GM19463 (cell line): ENCODE measurements around the gene KIF16B.
A peak's percentile ranks its signal among the peaks of the same experiment; 100 is the strongest.

ENCODE experiments used
- ATAC-seq: cut with Tn5 transposase; IDR thresholded peaks from one replicate; pipeline ENCODE4 v1.9.1; 2021; ENCODE audit warnings: mild to moderate bottlenecking, moderate library complexity; ENCODE audit not compliant: unreplicated experiment

The KIF16B gene, protein sequence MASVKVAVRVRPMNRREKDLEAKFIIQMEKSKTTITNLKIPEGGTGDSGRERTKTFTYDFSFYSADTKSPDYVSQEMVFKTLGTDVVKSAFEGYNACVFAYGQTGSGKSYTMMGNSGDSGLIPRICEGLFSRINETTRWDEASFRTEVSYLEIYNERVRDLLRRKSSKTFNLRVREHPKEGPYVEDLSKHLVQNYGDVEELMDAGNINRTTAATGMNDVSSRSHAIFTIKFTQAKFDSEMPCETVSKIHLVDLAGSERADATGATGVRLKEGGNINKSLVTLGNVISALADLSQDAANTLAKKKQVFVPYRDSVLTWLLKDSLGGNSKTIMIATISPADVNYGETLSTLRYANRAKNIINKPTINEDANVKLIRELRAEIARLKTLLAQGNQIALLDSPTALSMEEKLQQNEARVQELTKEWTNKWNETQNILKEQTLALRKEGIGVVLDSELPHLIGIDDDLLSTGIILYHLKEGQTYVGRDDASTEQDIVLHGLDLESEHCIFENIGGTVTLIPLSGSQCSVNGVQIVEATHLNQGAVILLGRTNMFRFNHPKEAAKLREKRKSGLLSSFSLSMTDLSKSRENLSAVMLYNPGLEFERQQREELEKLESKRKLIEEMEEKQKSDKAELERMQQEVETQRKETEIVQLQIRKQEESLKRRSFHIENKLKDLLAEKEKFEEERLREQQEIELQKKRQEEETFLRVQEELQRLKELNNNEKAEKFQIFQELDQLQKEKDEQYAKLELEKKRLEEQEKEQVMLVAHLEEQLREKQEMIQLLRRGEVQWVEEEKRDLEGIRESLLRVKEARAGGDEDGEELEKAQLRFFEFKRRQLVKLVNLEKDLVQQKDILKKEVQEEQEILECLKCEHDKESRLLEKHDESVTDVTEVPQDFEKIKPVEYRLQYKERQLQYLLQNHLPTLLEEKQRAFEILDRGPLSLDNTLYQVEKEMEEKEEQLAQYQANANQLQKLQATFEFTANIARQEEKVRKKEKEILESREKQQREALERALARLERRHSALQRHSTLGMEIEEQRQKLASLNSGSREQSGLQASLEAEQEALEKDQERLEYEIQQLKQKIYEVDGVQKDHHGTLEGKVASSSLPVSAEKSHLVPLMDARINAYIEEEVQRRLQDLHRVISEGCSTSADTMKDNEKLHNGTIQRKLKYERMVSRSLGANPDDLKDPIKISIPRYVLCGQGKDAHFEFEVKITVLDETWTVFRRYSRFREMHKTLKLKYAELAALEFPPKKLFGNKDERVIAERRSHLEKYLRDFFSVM (N-terminal part only)

DNA sequence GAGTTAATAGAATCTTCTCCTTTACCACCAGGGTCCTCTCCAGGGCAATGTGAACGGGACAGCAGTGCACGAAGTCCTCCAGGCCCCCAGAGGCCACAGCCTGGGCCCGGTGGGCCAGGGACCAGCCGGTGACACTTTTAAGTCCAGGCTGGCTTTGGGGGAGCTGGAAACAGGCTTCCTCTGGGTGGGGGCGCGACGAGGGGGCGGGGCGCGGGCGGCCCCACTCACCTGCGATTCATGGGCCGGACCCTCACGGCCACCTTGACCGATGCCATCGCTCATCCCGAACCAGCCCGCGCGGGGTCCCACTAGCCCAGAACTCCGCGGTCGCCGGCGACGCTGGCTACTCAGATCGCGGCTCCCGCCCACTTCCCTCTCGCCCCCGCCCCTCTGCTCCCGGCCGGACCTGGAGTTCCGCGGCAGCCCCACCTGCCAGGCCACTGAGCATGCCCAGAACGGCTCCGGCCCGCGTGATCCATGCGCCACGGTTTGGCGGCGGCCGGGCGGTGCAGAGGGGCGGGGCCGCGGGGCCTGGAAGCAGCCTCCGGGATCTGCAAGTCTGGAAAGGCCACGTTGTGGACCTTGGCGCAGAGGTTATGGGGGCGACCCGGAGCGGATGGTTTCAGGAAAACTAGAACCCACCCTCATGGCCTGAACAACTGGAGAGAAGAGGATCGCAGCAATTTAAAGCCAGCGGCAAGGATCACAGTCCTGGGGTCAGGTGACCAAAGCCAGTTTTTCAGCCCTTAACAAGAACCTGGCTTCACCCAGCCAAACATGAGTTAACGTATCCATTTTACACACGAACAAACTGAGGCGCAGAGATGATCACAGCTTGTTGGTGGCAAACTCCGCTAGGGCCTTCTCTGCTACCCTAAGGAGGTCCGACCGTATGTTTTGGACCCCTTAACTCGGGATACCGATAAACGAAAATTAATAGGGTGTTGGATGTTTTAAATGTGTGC lies at the start of gene KIF16B:
KIF16B (minus strand) TSS at position 448 of the 965 bp plus-strand sequence; CDS start at position 275, 173 bp downstream.
- ATAC-seq, result peak; percentile 72

DNA sequence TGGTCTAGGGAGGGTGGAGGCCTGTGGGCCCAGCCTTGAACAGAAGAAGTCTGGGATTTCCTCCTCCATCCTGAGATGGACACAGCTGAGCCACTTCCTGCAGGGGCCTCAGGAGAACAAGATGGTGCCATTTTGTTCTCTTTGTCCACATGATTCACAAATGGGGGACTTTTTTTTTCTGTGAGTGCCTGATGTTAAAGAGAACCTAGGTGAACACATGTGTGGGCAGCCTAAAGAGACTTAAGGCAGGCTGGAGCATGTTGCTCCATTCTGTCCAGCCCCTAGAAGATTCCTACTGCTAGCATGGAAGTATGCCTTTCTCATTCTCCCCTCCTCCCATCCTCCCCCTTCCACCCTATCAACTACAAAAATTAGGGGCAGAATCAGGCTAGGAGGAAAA lies 49.3 kb upstream of the KIF16B start:
- ATAC-seq, result no peak

DNA sequence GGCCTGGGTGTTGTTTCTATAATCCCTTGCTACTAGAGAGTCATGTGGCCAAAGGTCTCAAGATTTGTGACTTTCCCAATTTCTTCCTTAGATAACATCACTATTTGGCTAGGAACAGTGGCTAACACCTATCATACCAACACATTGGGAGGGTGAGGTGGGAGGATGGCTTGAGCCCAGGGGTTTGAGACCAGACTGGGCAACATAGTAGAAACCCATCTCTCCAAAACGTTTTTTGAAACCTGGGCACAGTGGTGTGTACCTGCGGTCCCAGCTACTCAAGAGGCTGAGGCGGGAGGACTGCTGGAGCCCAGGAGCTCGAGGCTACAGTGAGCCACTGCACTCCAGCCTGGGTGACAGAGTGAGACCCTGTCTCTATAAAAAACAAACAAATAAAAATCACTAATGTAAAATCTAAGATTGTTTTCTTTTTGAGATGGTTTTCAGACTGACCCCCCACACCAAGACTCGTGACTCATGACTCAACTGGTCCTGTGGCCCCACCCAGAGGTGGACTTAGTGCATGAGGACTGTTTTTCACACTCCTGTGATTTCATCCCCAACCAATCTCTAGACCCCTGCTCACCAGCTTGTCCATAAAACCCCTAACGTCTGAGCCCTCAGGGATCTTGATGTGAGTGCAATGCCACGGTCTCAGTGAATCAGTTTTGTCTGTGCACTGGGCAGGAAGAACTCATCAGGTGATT lies 48.3 kb upstream of the KIF16B start:
- no peak for ATAC-seq

DNA sequence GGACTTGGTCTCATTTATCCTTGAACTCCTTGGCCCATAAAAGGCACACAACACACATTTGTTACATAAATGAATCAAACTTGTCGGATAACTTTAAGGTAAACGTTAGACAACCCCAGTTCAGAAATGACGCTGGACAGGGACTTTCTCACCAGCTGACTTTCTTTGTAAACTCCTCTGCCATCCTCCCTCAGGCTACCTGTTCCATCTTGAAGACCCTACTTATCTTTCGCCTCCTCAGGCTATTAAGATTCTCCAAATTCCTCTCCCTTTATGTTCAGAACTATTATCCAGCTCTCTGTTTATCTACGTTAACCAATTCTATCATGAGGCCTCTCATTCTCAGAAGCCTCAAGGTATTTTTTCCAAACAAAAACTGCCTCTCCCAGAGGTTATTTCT lies 47.7 kb upstream of the KIF16B start:
- no peak for ATAC-seq

DNA sequence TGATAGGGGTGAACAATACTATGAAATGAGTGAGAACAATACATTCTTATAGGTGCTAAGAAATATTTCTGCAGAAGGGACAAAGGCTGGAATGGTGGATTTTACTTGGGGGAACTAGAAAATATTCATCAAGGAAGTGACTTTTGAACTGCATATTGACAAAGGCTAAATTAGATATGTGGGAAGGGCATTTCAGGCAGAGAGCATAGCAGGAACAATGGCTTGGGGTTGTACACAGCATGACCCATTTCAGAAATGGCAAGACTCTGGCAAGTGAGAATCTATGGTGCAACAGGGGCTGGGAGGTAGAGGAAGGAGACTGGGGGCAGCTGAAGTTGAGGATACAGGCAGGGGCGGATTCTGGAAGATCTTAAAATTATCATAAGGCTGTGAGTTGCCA lies 46.7 kb upstream of the KIF16B start:
- no peak for ATAC-seq

DNA sequence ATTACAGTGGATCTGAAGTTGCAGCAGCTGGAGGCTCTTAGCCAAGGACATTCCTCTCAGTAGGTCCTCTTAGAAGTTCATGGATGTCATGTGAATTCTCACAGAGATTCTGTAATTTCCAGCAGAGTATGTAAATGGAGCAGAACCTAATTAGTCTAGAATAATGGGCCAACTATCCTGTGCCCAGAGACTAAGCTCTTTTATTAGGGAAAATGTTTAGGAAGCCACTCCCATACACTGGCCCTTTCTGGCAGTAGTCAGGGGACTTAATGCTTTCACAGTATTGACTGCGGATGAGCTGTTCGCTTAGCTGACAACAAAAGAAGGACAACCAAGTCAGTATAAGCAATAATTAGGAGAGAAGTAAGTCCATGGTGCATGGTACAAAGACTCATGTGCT lies 43.8 kb upstream of the KIF16B start:
- no peak for ATAC-seq

DNA sequence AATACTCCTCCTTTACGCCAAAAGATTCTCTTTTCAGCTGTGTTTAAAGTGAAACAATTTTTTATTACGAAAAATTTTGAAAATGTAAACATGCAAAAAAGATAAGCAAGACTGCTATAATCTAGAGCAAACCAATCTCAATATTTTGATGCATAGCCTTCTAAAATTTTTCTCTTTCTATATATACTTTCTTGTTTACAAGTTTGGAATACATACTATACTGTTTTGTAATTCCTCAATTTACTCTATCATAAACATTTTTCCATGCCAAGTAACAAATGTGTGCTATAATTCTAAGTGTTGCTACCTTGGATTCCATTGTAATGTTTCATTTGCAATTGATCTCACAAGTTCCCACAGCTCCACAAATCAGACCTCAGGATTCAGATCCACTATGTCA lies 43.1 kb upstream of the KIF16B start:
- ATAC-seq, result no peak

DNA sequence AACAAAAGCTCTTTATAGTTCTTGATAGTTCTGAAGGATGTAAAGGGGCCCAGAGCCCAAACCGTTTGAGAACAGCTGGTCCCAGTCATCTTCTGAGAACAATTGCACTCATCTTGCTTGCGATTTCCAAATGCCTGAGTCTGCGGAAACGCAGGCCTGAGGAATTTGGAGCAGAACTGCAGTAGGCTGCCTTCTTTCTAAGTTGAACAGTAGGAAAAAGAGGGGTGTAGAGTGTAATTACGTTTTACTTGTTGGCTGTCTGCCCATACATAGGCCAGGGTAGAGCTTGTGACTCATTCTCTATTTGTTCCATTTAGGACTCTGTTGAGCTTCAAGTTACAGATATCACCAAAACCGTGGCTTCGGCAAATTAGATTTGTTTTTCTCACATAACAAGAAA lies 42.0 kb upstream of the KIF16B start:
- ATAC-seq, result no peak

DNA sequence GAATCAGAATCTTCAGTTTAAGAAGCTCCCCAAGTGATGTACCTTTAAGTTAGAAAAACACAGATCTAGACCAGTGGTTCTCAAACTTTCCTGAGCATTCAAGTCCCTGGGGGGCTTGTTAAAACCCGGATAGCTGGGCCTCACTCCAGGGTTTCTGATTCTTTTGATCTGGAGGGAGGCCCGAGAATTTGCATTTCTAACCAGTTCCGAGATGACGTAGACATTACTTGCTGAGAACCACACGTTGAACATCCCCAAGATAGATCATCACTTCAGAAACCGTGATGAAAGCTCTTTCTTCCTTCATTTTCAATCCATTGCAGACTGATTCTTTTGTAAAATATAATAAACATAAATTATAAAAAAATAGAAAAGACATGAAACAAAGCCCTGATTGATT lies 40.7 kb upstream of the KIF16B start:
- ATAC-seq, result no peak

DNA sequence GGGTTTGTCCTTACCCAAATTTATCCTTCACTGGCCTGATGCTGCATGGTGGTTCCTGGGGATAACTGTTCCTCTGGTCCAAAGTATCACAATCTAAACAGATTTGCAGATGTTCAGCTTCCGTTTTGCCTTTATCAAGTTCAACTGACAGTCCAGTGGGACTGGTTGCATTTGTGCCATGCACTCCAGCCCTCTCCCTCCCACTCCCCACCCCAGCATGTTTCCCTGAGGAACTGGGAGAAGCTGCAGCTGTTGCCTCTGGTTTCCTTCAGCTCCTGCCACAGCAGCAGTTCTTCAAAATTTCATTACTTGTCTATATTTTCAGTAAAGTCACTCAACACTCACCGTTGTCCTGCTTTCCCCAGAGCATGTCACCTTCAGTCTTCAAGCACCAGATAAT lies 39.5 kb upstream of the KIF16B start:
- no peak for ATAC-seq

DNA sequence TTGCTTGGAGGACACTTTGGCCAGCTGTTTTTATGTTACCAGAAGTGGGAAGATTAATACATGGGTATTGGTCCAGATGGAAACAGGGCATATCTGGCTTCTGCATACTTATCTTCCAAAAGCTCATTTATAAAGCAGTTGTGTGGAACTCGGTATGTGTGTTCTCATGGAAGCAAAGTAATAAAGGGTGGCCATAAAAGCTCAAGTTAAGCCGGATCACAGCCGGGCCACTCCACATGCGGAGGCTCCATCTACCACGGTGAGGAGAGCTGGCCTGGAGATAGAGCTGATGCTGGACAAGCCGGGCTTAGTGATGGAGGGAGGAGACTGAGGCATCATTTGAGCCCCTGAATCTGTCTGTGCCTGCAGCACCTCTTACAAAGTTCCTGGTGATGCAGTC lies 38.6 kb upstream of the KIF16B start:
- no peak for ATAC-seq

DNA sequence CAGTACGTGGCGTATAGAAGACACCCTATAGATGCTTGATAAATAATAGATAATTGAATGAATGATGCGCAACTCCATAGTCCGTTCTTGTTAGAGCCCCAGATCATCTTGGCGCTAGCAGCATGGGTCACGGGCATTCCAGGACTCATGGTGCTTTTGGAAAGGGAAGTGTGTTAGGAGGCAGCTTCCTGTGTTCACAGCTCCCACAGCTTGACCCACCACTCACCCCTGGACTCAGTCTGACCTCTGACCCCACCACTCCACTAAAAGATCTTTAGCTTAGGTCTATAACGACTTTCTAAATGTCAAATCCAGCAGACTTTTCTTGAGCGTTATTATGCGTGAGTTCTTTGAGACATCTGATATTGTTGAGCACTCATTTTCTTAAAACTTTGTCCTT lies 35.8 kb upstream of the KIF16B start:
- ATAC-seq, result no peak

DNA sequence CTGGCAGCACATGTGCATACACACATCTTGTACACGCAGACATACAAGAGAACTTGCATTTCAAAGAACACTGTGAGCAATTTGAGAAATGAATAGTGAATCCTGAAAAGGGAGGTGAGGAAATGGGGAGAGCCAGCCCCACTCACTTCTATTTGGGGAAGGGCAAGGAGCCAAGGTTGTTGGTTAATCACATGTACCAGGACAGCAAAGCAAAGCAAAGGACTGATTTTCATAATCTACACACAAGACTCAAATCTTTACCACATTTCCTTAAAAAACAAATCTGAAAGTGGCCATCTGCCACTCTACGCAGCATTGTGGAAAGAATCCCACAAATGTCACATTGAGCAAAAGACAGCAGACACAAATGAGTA lies 35.0 kb upstream of the KIF16B start:
- no peak for ATAC-seq

DNA sequence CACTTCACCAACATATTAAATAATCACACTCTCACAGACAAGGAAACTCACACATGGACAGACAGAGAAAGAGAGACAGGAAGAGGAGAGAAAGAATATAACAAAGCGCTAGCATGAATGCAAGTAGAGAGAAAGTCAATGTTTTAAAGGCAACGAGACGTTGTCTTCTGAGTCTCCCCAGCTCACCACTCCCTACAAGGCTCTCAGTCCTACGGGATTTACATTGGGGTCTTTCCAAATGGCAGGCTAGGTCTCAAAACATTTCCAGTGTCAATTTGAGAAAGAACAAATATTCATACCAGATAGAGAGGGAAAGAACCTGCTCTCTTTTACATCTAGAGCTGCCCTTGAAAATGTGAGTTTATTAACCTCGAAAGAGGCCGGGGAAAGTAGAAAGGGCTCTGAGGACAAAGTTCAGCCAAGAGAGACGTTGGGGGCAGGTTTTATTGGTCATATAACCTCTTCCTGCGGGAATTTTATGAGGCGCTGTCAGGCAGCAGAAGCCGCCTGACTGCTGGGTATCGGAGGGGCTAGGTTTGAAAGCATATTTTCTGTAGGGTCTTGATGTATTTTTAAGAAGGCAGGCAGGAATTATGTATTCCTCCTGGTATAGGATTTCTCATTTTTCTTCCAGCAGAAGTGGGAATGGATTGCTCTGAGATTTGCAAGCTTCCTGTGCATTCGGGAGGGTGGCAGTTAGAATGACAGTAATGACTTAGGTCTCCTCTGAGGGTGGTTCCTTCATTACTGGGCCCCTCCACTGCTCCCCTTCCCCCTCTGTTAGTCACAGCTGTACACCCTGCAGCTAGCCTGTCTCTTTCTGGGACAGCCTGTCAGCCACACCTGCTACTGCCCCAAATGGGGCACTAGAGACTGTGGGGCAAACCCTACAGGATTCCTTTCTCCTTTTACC lies 34.4 kb upstream of the KIF16B start:
- no peak for ATAC-seq

DNA sequence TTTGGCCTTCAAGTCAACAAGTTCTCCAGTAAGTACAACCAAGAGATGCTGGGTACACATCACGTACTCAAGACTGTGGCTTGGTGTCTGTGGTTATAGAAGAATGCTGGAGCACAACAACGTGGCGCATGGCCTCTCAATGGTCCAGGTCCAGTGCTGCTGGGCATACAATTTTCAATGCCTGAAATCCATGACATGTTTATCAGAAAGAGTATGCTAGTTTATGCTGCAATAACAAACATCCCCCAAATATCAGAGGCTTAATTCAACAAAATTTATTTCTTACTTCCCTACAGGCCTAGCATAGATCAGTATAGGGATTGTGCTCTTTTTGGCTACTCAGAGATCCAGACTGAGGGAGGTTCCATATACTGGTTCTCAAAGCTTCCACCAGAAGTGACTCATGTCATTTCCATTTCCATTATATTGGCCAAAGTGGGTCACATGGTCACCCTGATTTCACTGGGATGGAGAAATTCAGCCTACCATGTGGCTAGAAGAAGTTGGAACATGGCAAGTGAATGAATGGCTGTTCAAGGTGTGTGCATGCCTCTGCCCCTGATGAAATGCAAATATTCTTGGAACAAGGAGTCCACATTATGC lies 33.3 kb upstream of the KIF16B start:
- no peak for ATAC-seq

DNA sequence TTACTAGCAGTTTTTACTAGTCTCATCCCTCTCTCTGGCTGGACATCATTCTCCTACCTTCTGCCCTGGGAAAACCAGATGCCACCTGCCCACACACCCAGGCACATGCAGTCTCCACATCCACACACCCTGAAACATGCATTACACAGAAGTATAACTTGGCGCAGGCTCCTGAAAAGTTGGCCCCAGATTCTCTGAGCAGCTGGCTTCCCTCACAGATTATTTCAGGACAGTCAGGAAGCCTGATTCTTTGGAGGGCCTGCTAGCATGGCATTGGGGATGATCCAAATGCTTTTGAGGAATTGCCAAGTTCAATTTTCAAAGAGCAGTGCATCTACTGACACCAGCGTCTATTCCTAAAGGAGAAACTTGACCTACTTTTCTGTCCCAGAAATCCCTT lies 27.8 kb upstream of the KIF16B start:
- ATAC-seq, result no peak

DNA sequence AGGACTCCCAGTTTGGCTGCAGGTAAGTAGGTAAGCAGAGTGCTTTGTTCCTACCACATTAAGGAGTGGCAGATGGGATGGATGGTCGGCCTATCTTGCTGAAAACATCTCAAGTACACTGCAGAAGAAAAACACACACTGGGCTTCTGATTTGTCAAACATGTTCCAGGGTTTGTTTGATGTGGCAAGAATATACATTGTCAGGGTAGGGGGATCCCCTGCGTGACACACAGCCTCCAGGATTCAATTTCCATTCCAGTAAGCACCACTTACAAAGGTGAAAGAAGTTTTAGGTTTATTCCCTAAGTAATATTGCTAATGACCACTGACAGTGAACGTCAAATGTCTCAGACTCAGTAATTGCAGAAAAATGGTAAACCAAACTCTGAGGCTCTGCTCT lies 26.0 kb upstream of the KIF16B start:
- ATAC-seq, result no peak

DNA sequence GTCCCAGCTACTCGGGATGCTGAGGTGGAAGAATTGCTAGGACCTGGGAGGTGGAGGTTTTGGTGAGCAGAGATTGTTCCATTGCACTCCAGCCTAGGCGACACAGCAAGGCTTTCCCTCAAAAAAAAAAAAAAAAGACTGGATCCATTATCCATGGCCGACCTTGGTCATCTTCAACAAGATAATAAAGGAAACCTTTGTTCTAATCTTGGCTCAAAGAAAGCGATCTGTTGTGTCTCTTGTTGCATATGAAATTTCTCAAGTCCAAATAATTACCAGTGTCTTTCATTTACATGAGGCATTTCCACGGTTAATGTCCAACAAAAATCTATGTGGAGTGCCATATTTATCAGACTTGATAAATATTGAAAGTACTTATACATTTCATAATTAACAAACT lies 23.7 kb upstream of the KIF16B start:
- ATAC-seq, result no peak
